Hepatocyte (in vitro differentiated cells): Measurements from ENCODE around the gene RGS6. TPM values are rescaled to one million over a fixed set of nuclear protein-coding genes. Genes with fewer than 3 reads are reported as not detected.

ENCODE experiments used
- DNase-seq: peaks from one replicate; pipeline ENCODE4 v3.0.0-alpha.2; 2016; ENCODE audit warnings: low spot score
- H2AFZ ChIP-seq: fragments of 200-600 bp; sonication (generic); 2 replicates; pipeline ENCODE4 v1.6.0; 2016; ENCODE audit warnings: antibody characterized with exemption, mild to moderate bottlenecking
- H3K27ac ChIP-seq: fragments of 200-600 bp; sonication (generic); 2 replicates; pipeline ENCODE4 v1.5.1; 2016; ENCODE audit warnings: mild to moderate bottlenecking
- H3K27me3 ChIP-seq: fragments of 200-600 bp; sonication (generic); 2 replicates; pipeline ENCODE4 v1.6.1; 2016
- H3K36me3 ChIP-seq: fragments of 200-600 bp; sonication (generic); replicated peaks from 2 replicates; pipeline ENCODE4 v1.5.1; 2016; ENCODE audit warnings: low read depth; ENCODE audit not compliant: insufficient read depth
- H3K4me1 ChIP-seq: fragments of 200-600 bp; sonication (generic); 2 replicates; pipeline ENCODE4 v1.5.1; 2016; ENCODE audit warnings: mild to moderate bottlenecking, moderate library complexity; ENCODE audit not compliant: insufficient read depth
- H3K4me2 ChIP-seq: fragments of 200-600 bp; sonication (generic); 2 replicates; pipeline ENCODE4 v1.6.0; 2016
- H3K4me3 ChIP-seq: fragments of 200-600 bp; sonication (generic); 2 replicates; pipeline ENCODE4 v1.5.1; 2016; ENCODE audit warnings: mild to moderate bottlenecking
- H3K79me2 ChIP-seq: fragments of 200-600 bp; sonication (generic); 2 replicates; pipeline ENCODE4 v1.6.0; 2017; ENCODE audit warnings: mild to moderate bottlenecking
- H3K9me2 ChIP-seq: fragments of 200-600 bp; sonication (generic); replicated peaks from 2 replicates; pipeline ENCODE4 v1.6.0; 2017; ENCODE audit warnings: mild to moderate bottlenecking; ENCODE audit not compliant: insufficient read depth
- H3K9me3 ChIP-seq: fragments of 200-600 bp; sonication (generic); 2 replicates; pipeline ENCODE4 v1.5.1; 2016; ENCODE audit warnings: low read depth, mild to moderate bottlenecking
- H4K20me1 ChIP-seq: fragments of 200-600 bp; sonication (generic); 2 replicates; pipeline ENCODE4 v1.6.0; 2016; ENCODE audit warnings: mild to moderate bottlenecking; ENCODE audit not compliant: insufficient read depth, poor library complexity, severe bottlenecking
- EZH2 ChIP-seq: fragments of 200-600 bp; sonication (generic); IDR thresholded peaks from 2 replicates; pipeline ENCODE4 v1.6.1; 2016; ENCODE audit warnings: antibody characterized with exemption, mild to moderate bottlenecking, borderline replicate concordance
- EZH2phosphoT487 ChIP-seq: fragments of 200-600 bp; sonication (generic); IDR thresholded peaks from one replicate; pipeline ENCODE4 v1.6.1; 2018; ENCODE audit warnings: antibody characterized with exemption, mild to moderate bottlenecking, low read depth, moderate library complexity; ENCODE audit not compliant: unreplicated experiment, severe bottlenecking
- WGBS: methylation state at CpG from one replicate; pipeline ENCODE4 v1.1.6; 2016; ENCODE audit warnings: low lambda C conversion rate; ENCODE audit errors: missing lambda C conversion rate; 5-methylcytosine and 5-hydroxymethylcytosine counted together
- polyA plus RNA-seq: library from polyadenylated mRNA; unstranded; fragments of >200 nt; fragmentation: Nextera tagmentation; extraction: Ambion mirVana; gene quantifications from 2 replicates; pipeline ENCODE4 v1.2.1, GENCODE V29; 2016
- total RNA-seq: library from RNA; depleted of rRNA; stranded (reverse); fragments of >200 nt; gene quantifications from 2 replicates; pipeline ENCODE4 v1.2.3, GENCODE V29; 2014
- TF ChIP-seq, protein P1 (sequence below): fragments of 200-600 bp; sonication (generic); IDR thresholded peaks from 2 replicates; pipeline ENCODE4 v1.5.1; 2016; ENCODE audit warnings: antibody characterized with exemption, mild to moderate bottlenecking; ENCODE audit not compliant: poor library complexity

RGS6 gene
- total and polyA plus RNA-seq, 2 experiments from 2014 or later = 0.25 to 0.87 TPM

GRCh38 chr14:72060917-72061316, 128.7 kb downstream of the RGS6 start:
- Histone ChIP-seq H3K79me2 (no peaks in the 10 kb centered on the region), H3K4me1 (no peaks in the 10 kb centered on the region), H3K27ac (no peak overlapping the region), H4K20me1 (no peaks in the 10 kb centered on the region), H3K27me3 (peaks cover 3% of the 10 kb centered on the region), H3K36me3 (no peaks in the 10 kb centered on the region), H3K4me3 (no peak overlapping the region), H3K4me2 (no peak overlapping the region), H3K9me3 (no peaks in the 10 kb centered on the region), H3K9me2 (no peaks in the 10 kb centered on the region), H2AFZ (no peak overlapping the region)
- TF ChIP-seq EZH2phosphoT487 (no peak), EZH2 (no peak)
- TF ChIP-seq, protein P1, sequence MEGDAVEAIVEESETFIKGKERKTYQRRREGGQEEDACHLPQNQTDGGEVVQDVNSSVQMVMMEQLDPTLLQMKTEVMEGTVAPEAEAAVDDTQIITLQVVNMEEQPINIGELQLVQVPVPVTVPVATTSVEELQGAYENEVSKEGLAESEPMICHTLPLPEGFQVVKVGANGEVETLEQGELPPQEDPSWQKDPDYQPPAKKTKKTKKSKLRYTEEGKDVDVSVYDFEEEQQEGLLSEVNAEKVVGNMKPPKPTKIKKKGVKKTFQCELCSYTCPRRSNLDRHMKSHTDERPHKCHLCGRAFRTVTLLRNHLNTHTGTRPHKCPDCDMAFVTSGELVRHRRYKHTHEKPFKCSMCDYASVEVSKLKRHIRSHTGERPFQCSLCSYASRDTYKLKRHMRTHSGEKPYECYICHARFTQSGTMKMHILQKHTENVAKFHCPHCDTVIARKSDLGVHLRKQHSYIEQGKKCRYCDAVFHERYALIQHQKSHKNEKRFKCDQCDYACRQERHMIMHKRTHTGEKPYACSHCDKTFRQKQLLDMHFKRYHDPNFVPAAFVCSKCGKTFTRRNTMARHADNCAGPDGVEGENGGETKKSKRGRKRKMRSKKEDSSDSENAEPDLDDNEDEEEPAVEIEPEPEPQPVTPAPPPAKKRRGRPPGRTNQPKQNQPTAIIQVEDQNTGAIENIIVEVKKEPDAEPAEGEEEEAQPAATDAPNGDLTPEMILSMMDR = no peak
- 63% methylated on average over 1 of the region's 1 CpG for WGBS
- no peak for DNase-seq

DNA sequence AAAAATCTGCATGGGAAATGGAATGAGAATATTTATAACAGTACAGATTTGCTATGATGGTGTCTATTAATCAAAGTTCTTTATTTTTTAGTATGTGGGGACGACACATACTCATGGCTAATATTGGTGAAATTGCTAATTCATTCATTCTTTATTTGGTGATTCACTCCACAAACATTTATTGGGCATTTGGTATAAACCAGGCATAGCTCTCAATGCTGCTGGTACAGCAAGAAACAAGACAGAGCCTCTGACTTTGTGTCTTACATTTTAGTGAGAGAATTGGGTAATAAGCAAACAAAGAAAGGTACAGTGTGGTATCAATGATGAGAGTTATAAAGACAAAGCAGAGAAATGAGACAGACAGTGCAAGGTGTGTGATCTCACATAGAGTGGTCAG, 129.5 kb downstream of the RGS6 start:
- WGBS = 76% methylated on average over 1 of the region's 1 CpG
- TF ChIP-seq EZH2 = no peak
- TF ChIP-seq EZH2phosphoT487 = no peak
- TF ChIP-seq, protein P1 = no peak

GRCh38 chr14:72063761-72064282, 131.6 kb downstream of the RGS6 start:
- no peak for DNase-seq
- no peak for TF ChIP-seq EZH2phosphoT487
- TF ChIP-seq EZH2 = no peak
- TF ChIP-seq, protein P1 = no peak
- Histone ChIP-seq H3K79me2 (no peaks in the 10 kb centered on the region), H3K4me3 (no peak overlapping the region), H3K9me2 (no peaks in the 10 kb centered on the region), H3K27me3 (peaks cover 3% of the 10 kb centered on the region), H3K4me1 (no peaks in the 10 kb centered on the region), H3K4me2 (no peak overlapping the region), H2AFZ (no peak overlapping the region), H4K20me1 (no peaks in the 10 kb centered on the region), H3K36me3 (no peaks in the 10 kb centered on the region), H3K9me3 (no peaks in the 10 kb centered on the region), H3K27ac (no peak overlapping the region)
- WGBS = 87% methylated on average over 4 of the region's 4 CpGs

More for the DNA sequence above, 129.5 kb downstream of the RGS6 start:
- H2AFZ ChIP-seq = no peak overlapping the region
- H3K9me2 ChIP-seq = no peaks in the 10 kb centered on the region
- no peaks in the 10 kb centered on the region for H3K79me2 ChIP-seq
- DNase-seq = no peak
- no peak overlapping the region for H3K4me2 ChIP-seq
- no peaks in the 10 kb centered on the region for H3K4me1 ChIP-seq
- H4K20me1 ChIP-seq = no peaks in the 10 kb centered on the region
- H3K9me3 ChIP-seq = no peaks in the 10 kb centered on the region
- H3K36me3 ChIP-seq = no peaks in the 10 kb centered on the region
- H3K27me3 ChIP-seq = peaks cover 3% of the 10 kb centered on the region
- no peak overlapping the region for H3K4me3 ChIP-seq
- H3K27ac ChIP-seq = no peak overlapping the region

- WGBS = 52% methylated on average over 4 of the region's 4 CpGs
These were observed 132.3 kb downstream of the RGS6 start for GRCh38 chr14:72064501-72064900.

More at GRCh38 chr14:72064501-72064900, 132.3 kb downstream of the RGS6 start:
- DNase-seq = no peak
- H4K20me1 ChIP-seq = no peaks in the 10 kb centered on the region
- no peaks in the 10 kb centered on the region for H3K4me1 ChIP-seq
- H3K79me2 ChIP-seq = no peaks in the 10 kb centered on the region
- no peak overlapping the region for H2AFZ ChIP-seq
- TF ChIP-seq, protein P1 = no peak
- TF ChIP-seq EZH2phosphoT487 (no peak), EZH2 (no peak)
- H3K27ac ChIP-seq = no peak overlapping the region
- H3K36me3 ChIP-seq = no peaks in the 10 kb centered on the region
- H3K9me2 ChIP-seq = no peaks in the 10 kb centered on the region
- no peak overlapping the region for H3K4me2 ChIP-seq
- no peak overlapping the region for H3K4me3 ChIP-seq
- peaks cover 3% of the 10 kb centered on the region for H3K27me3 ChIP-seq
- no peaks in the 10 kb centered on the region for H3K9me3 ChIP-seq
